RPMI8226 (cell line): ENCODE data around the gene MLXIPL.
A peak's percentile ranks its signal among the peaks of the same experiment; 100 is the strongest.
"Not testable (repeated sequence)": the region's sequence is repeated elsewhere in the genome, so short reads cannot be mapped to it uniquely, and the experiment has no call there.

Experiments used
- DNase-seq: peaks from one replicate; pipeline ENCODE4 v3.0.0-alpha.2; 2015

The MLXIPL gene, protein sequence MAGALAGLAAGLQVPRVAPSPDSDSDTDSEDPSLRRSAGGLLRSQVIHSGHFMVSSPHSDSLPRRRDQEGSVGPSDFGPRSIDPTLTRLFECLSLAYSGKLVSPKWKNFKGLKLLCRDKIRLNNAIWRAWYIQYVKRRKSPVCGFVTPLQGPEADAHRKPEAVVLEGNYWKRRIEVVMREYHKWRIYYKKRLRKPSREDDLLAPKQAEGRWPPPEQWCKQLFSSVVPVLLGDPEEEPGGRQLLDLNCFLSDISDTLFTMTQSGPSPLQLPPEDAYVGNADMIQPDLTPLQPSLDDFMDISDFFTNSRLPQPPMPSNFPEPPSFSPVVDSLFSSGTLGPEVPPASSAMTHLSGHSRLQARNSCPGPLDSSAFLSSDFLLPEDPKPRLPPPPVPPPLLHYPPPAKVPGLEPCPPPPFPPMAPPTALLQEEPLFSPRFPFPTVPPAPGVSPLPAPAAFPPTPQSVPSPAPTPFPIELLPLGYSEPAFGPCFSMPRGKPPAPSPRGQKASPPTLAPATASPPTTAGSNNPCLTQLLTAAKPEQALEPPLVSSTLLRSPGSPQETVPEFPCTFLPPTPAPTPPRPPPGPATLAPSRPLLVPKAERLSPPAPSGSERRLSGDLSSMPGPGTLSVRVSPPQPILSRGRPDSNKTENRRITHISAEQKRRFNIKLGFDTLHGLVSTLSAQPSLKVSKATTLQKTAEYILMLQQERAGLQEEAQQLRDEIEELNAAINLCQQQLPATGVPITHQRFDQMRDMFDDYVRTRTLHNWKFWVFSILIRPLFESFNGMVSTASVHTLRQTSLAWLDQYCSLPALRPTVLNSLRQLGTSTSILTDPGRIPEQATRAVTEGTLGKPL

DNA sequence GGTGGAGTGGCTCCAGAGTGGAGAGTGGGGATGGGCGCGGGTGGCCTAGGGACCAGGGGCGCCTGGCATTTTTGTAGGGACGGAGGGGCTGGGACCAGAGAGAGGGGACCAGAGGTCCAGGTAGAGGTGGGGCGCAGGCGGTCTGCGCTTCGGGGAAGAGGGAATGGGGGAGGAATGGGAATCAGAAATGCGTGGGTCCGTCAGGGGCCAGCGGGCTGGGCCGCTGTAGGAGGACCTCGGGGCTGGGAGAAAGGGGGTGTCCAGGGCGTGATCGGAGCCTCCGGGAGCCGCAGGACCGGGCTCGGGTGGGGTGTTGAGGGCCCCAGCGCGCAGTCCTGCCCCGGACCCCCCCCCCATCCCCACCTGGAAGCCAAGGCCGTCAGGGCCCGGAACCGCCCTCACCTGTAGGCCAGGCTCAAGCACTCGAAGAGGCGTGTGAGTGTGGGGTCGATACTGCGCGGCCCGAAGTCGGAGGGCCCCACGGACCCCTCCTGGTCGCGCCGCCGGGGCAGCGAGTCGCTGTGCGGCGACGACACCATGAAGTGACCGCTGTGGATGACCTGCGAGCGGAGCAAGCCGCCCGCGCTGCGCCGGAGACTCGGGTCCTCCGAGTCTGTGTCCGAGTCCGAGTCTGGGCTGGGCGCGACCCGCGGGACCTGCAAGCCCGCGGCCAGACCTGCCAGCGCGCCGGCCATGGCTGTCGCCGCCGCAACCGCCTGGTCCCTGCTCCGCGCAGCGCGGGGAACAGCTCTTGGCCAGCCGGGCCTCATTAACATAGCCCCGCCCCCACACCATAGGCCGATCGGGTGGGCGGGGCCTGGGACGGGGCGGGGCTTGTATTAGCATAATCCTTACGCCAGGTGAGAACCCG is at the start of gene MLXIPL:
MLXIPL (minus strand) TSS at position 725 of the 871 bp plus-strand sequence; CDS start at position 695, 30 bp downstream.
- no peak for DNase-seq

DNA sequence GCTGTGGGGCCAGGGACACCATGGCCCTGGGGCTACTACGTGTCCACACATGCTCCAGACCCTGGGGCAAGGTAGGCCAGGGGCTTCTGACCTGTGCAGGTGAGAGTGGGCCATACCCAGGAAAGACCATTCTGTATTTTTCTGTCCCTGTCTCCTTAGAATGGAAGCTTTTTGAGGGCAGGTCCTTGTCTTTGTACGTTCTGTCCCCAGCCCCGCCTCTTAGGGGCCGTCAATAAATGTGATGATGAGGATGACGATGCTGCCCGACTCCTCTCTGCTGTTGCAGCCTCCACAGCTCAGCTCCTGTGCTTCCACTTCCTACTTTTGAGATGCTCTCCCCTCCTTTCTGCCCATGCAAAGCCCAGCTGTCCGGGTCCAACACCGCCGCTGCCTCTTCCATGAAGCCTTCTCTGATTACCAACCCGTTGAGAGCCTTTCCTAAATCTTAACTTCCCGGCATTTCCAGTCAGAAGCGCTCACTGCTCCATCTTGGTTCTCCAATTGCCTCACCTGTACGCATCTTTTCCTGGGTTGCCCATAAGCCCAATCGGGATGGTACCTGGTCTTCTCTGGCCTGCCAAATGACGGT is 47.6 kb upstream of the MLXIPL start:
- DNase-seq = no peak

DNA sequence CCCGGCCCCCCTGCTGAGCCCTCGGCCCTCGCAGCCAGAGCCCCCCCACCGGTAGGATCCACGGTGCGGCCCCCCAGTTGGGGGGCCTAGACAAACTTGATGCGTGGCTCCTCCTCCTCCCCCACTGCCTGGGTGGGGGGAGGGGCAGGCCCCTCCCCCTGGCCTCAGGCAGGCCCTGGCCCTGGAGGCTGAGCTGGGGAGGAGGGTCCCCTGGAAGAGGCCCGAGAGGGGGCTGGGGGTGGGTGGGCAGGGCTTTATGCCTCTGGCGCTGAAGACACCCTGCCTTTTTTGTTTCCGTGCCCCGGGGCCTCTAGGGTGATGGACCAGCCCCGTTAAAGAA is 47.0 kb upstream of the MLXIPL start:
- no peak for DNase-seq

DNA sequence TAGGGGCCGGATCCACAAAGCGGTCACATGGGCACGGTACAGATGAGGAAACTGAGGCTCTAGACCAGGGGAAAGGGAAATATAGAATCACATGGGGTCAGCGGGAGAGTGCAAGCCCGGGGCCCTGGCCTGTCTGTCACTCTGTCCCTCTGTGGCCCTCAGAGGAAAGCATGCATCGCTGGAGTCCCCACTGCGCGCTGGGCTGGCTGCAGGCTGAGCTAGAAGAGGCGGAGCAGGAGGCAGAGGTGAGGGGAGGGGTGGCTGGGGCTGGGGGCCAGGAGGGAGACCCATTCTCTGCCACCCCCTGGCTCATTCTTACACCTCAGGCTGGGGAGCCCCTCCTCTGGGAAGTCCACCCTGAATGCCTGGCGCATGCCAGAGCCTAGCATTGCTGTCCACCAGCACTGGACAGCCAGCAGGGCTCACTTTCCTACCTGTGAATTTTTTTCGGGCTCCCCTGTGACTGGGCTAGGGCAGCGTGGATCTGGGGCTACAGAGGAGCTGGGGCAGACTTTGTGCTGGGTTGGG is 45.6 kb upstream of the MLXIPL start:
- no peak for DNase-seq

DNA sequence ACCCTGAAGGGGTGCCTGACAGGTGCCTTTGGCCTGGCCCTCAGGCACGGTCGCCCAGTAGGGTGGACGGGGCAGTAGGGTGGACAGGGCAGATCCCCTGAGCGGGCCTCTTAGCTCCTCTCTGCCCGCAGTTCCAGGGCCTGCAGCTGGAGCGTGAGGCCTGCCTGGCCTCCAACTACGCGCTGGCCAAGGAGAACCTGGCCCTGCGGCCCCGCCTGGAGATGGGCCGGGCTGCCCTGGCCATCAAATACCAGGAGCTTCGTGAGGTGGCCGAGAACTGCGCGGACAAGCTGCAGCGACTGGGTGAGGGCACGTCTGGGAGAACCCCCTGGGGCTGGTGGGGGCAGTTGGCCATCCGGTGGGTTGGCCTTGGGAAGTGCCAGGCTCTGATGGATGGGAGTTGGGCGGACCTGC is 45.0 kb upstream of the MLXIPL start:
- no peak for DNase-seq

DNA sequence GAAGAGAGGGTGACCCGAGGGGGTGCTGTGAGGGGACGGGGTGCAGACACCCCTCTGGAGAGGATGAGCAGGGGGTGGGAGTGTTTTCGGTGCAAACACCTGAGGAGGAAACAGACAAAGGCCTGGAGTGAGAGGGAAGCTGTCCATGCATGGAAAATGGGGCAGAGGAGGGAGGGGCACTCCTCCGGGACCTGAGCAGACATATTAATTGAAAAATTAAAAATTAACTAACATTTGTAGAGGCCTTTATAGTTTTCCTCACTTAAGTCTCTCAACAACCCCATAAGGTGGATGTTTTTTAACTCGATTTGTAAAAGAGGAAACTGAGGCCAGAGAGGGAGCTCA is 44.5 kb upstream of the MLXIPL start:
- DNase-seq = no peak

DNA sequence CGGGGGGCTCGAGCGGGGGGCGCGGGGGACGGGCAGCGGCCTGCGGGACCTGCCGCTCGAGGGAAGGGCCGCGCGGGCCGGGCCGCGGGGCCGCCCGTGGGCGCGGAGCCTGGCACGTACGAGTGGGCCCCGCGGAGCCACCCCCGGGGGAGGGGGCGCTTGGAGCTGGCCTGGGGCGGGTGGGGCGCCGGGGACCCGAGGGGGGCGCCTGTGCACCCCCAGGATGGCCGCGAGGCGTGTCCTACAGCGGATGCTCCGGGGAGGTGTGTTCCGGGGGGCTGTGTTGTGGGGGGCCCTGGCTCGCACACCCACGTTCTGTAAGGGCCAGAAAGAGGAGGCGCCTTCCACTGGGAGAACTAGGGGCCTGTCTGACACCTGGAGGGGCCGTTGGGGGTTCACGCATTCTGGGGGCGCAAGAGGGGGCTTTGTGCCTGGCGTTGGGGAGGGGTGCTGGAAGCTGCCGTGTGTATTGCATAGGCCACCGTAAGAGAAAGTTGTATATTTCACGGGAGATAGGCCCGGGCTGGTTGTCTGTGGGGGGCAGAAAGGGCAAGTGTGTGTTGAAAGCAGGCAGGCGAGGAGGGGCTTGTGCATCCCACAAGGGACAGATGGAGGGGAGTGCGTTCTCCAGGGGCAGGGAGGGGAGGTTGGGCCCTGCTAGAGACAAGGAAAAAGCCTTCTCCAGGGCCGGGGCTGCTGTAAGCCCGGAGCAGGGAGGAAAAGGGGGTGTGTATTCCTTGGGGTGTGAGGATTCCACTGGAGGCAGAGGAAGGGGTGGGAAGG is 44.0 kb upstream of the MLXIPL start:
- DNase-seq = no peak

DNA sequence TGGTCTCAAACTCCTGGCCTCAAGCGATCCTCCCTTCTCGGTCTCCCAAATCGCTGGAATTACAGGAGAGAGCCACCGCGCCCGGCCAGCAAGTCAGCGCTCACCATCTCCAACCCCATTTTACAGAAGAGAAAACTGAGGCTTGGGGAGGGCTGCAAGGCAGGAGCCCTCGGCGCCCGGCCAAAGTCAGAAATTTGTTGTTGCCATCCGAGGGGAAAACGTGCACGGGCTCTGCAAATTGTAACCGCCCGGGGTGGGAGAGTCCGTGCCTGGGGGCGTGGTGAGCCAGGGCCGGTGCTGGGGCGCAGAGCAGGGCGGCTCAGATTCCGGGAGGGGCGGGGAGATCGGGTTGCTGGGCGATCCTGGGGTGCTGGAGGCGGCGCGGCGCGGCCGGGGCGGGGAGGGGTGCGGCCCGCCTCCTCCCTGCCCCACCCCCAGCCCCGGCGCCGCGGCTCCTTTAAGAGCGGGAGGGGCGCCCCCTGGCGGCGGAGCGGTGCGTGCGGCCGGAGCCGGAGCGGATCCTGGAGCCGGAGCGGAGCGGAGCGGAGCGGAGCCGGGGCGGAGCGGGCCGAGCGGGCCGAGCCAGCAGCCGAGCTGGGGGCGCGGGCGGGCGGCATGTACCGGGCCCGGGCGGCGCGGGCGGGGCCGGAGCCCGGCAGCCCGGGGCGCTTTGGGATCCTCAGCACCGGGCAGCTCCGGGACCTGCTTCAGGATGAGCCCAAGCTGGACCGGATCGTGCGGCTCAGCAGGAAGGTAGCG is 43.2 kb upstream of the MLXIPL start, which contains the start of gene VPS37D:
VPS37D (plus strand) TSS at position 488 of the 759 bp plus-strand sequence; CDS start at position 616, 128 bp downstream.
- peak; percentile 97 for DNase-seq

DNA sequence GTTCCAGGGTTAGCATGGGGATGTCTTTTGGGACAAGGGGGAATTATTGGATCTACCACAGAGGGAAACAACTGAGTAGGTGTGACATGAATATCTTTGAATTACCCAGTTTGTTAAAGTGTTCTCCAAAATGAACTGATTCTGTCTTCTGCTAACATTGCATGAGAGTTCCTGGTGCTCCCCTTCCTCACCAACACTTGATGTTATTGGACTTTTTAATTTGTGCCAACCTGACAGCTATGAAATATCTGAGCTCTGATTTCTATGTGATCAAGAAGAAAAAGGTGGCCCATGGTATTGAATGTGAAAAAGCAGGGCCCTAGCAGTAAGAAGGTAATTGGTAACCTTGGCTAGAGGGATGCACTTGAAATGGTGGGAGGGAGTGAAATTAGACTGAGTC is 38.7 kb upstream of the MLXIPL start:
- no peak for DNase-seq

DNA sequence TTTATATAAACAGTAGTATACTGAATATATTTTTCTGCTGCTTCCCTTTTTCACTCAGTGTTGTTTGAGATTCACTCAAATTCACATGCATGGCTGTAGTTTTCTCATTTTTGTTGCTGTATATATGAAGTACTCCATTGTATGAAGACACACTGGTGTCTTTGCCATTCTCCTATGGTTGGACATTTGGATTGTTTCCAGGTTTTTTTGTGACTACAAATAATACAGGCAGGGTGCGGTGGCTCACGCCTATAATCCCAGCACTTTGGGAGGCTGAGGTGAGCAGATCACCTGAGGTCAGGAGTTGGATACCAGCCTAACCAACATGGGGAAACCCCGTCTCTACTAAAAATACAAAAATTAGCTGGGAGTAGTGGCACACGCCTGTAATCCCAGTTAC is 36.3 kb upstream of the MLXIPL start:
- DNase-seq = peak; percentile 69

DNA sequence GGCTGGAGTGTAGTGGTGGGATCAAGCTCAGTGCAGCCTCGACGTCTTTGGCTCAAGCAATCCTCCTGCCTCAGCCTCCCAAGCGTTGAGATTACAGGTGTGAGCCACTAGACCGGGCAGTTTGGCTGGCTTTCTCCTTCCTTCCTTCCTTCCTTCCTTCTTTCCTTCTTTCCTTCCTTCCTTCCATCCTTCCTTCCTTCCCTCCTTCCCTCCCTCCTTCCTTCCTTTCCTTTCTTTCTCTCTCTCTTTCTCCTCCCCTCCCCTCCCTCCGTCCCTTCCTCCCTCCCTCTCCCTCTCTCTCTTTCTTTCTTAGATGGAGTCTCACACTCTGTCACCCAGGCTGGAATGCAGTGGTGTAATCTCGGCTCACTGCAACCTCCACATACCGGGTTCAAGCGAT is 35.7 kb upstream of the MLXIPL start:
- no peak for DNase-seq

DNA sequence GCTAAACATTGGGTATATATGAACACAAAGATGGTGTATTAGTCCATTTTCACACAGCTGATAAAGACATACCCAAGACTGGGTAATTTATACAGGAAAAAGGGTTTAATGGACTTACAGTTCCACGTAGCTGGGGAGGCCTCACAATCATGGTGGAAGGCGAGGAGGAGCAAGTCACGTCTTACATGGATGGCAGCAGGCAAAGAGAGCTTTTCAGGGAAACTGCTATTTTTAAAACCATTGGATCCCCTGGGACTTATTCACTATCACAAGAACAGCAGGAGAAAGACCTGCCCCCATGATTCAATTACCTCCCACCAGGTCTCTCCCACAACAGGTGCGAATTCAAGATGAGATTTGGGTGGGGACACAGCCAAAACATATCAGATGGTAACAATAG is 31.0 kb upstream of the MLXIPL start:
- not testable (repeated sequence) for DNase-seq

DNA sequence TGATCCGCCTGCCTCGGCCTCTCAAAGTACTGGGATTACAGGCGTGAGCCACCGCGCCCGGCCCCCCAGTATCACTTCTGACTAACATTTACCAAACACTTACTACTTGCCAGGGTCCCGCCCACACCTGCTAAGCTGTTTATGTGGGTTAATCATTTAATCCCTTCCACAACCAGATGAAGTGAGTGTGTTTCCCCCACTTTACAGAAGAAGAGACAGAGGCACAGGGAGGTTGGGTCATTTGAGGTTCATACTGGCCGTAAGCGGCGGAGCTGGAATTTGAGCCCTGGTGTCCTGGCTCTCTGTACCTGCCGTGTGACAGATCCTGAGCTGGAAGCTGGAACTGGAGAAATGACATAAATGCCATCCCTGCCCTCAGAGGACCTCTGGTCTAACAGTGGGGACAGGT is 28.2 kb upstream of the MLXIPL start:
- no peak for DNase-seq

DNA sequence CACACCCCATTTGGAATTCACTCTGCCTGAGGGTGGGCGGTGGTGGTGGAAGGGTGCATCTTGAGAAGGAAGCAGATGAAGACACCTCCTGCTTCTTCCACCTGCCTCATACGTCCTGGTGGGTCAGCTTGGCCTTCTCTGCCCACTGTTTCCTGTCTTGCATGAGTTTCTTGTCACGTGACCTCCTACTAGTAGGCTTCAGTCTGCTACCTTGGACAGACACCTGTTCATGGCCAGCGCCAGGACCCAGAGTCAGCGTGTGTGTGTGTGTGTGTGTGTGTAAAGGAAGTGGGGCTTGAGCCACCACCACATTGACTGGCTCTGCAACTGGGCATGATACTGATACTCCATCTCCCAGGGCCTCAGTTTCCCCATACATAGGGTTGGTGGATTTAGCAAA is 26.2 kb upstream of the MLXIPL start:
- peak; percentile 76 for DNase-seq

DNA sequence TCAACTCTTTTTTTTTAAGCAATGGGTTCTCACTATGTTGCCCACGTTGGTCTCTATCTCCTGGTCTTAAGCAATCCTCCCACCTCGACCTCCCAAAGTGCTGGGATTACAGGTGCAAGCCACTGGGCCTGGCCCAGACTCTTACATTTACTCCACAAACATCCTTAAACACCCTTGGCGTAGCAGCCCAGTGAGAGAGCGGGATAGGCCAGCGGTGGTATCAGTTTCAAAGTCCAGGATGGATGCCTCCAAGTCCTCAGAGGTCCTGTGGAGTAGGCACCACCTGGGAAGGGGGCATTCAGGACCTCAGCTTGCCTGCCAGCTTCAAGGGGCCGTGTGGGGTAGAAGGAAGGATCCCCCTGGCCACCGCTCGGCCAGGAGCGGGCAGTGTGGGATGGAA is 25.3 kb upstream of the MLXIPL start:
- DNase-seq = no peak

DNA sequence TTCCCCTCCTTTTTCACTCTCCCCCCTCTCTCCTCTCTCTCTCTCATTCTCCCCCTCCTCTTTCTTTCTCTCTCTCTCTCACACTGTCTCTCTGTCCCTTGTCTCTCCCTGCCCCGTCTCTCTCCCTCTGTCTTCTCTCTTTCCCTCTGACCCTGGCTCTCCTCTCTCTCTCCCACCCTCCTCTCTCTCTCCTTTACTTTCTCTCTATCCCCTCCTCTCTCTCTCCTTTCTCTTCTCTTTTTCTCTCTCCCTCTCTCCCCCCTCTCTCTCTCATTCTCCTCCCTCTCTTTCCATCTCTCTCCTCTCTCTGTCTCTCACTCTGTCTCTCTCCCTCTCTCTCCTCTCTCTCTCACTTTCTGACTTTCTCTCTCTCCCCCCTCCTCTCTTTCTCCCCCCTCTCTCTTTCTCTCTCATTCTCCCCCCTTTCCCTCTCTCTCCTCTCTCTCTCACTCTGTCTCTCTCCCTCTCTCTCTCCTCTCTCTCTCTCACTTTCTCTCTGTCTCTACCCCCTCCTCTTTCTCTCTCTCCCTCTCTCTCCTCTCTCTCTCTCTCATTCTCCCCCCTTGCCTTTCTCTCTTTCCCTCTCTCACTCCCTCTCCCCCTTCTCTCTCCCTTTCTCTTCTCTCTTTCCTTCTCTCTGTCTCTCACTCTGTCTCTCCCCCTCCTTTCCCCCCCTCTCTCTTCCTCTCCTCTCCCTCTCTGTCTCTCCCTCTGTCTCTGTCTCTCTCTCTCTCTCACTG is 24.4 kb upstream of the MLXIPL start:
- DNase-seq = no peak

DNA sequence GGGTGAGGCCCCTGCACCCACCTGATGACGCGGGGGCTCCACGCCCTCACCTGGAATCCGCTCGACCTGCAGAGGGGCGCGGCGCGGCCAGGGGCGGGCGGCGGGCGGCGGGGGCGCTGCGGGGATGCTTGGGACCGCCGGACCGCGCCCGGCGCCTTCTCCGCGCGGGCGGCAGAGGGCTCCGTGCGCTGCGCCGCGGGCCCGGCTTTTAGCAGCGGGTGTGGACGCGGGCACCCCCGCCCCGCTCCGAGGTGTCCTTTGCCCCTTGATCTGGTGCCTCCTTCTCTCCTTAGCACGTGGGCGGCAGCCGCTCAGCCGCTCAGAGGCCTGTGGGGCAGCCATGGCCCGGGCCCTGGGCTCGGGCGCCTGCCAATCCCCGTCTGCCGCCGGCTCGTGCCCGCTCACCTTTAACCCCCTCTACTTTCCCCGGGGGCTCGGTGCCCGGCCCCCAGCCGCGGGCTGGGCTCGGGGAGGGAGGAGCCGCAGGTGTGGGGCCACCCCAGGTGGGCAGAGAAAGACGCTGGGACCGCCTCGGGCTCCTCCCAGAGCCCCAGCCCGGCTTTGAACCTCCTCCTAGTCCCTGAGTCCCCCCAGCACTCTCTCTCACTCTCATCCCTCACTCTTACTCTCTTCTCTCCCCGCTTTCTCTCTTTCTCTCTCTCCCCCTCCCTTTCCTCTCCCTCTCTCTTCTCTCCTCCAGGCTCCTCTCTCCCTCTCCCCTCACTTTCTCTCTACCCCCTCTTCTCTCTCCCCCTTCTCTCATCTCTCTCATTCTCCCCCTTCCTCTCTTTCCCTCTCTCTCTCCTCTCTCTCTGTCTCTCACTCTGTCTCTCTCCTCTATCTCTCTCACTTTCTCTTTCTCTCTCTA is 23.6 kb upstream of the MLXIPL start:
- peak; percentile 77 for DNase-seq

DNA sequence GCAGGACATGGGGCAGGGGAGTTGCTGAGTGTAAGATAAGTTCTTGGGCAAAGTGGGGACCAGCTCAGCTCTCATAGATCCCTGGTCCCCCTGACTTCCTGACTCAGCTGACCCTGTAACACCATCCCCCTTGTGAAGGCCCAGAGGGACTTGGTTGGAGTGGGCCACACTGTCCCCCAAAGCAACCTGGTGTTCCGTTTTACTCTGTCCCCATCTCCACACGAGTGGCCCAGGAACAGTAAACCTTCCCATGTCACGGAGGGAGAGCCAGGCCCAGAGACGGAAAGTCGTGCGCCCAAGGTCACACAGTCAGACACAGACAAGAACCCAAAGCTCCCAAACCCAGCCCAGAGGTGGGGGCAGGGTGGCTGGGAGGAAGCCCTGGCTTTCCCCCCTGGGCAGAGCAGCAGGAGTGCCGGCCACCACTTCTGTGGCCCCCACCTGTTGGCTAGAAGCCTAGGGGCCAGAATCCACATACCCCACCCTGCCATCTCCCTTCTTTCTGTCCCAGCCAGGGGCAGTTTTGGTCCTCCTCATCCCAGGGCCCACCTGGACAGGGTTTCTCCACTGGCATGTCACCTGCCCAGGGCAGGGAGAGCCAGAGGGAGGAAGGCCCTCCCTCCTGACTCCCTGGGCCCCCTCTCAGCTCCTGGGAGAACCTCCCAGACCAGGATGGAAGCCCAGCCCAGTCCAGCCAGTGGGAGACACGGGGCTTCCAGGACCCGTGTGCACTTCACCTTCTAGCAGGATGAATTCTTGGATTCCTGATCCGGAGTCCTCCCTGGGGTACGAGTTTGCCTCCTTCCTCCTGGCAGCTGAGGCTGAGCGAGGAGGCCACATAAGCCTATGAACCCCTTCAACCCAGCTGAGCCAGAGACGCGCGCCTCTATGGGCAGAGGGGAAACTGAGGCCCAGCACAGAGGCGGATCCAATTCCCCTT is 22.7 kb upstream of the MLXIPL start:
- no peak for DNase-seq
